PC-9 (cell line): ENCODE data around the gene CRY2.

Experiments used
- EZH2 ChIP-seq: fragments of 200-600 bp; sonication (generic); IDR thresholded peaks from 2 replicates; pipeline ENCODE4 v1.8.0; 2017; ENCODE audit warnings: antibody characterized with exemption, low read depth
- TF ChIP-seq, protein P1 (sequence below): fragments of 200-600 bp; sonication (generic); conservative IDR thresholded peaks from 2 replicates; pipeline ENCODE4 v1.6.1; 2017; ENCODE audit warnings: mixed run types, antibody characterized with exemption, mild to moderate bottlenecking, moderate library complexity

DNA sequence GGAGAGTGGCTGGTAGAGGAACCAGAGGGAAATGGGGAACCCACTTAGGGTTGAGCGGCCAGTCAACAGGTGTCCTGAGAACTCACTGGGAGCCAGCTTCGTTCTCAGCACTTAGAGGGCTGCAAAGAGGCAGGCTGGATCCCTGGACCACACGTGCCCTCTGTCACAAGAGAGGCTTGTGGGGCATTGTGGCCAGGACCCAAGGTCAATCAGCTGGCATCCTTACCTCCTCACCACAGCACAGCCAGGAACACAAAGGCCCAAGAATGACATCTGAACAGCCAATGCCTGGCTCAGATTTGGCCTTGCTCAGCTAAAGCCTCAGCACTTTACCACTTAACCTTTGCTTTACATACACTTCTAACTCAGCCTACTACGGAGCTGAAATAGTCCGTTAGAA lies 45.6 kb downstream of the CRY2 start:
- TF ChIP-seq EZH2 = no peak
- TF ChIP-seq, protein P1, sequence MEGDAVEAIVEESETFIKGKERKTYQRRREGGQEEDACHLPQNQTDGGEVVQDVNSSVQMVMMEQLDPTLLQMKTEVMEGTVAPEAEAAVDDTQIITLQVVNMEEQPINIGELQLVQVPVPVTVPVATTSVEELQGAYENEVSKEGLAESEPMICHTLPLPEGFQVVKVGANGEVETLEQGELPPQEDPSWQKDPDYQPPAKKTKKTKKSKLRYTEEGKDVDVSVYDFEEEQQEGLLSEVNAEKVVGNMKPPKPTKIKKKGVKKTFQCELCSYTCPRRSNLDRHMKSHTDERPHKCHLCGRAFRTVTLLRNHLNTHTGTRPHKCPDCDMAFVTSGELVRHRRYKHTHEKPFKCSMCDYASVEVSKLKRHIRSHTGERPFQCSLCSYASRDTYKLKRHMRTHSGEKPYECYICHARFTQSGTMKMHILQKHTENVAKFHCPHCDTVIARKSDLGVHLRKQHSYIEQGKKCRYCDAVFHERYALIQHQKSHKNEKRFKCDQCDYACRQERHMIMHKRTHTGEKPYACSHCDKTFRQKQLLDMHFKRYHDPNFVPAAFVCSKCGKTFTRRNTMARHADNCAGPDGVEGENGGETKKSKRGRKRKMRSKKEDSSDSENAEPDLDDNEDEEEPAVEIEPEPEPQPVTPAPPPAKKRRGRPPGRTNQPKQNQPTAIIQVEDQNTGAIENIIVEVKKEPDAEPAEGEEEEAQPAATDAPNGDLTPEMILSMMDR = no peak
